ENCODE results near the gene GNG5. TPM values are rescaled to one million over a fixed set of nuclear protein-coding genes. Genes with fewer than 3 reads are reported as not detected.
"Not testable (repeated sequence)": the region's sequence is repeated elsewhere in the genome, so short reads cannot be mapped to it uniquely, and the experiment has no call there.

GNG5 gene
- total RNA-seq, 2 experiments from 2014 or later = 101 to 106 TPM

GRCh38 chr1:84509029-84509428 lies 2.6 kb upstream of the GNG5 start:
- no peak overlapping the region for H3K27ac Mint-ChIP-seq
- peaks cover 7% of the 10 kb centered on the region for H3K9me3 Mint-ChIP-seq
- peaks cover 24% of the 10 kb centered on the region for H3K36me3 Mint-ChIP-seq (ENCODE audit: low read depth)
- DNase-seq (no peak), ATAC-seq (no peak)
- no peak overlapping the region for H3K4me3 Mint-ChIP-seq
- H3K4me1 Mint-ChIP-seq (ENCODE audit: low read depth) = peaks cover 8% of the 10 kb centered on the region
- CTCF ChIA-PET = interaction anchor here (0.9 kb wide), 1 partner anchor 110 kb away, joined by 3 read pairs; no protein-coding TSS in a partner anchor
- no peaks in the 10 kb centered on the region for H3K27me3 Mint-ChIP-seq
- POLR2A ChIA-PET = interaction anchor here (0.6 kb wide), 1 partner anchor 220 kb away, joined by 3 read pairs; no protein-coding TSS in a partner anchor
- TF ChIP-seq CTCF (IDR thresholded peaks at IDR 0.05) = no peak
- intact Hi-C loops (cut with micrococcal nuclease) = loop anchor here (5.0 kb wide), 1 partner anchor 178 kb away; no protein-coding TSS in a partner anchor

- Mint-ChIP-seq H3K27ac (no peak overlapping the region), H3K9me3 (peaks cover 7% of the 10 kb centered on the region), H3K27me3 (no peaks in the 10 kb centered on the region), H3K4me1 (ENCODE audit: low read depth) (peaks cover 13% of the 10 kb centered on the region), H3K4me3 (peak overlapping the region; percentile 2), H3K36me3 (ENCODE audit: low read depth) (peaks cover 25% of the 10 kb centered on the region)
- no peak for ATAC-seq
- POLR2A ChIA-PET = interaction anchor here (0.6 kb wide), 1 partner anchor 220 kb away, joined by 3 read pairs; no protein-coding TSS in a partner anchor
- TF ChIP-seq CTCF (IDR thresholded peaks at IDR 0.05) = no peak
- intact Hi-C loops (cut with micrococcal nuclease) = loop anchor here (5.0 kb wide), 1 partner anchor 179 kb away; no protein-coding TSS in a partner anchor
- CTCF ChIA-PET = interaction anchor here (0.9 kb wide), 1 partner anchor 111 kb away, joined by 3 read pairs; no protein-coding TSS in a partner anchor
- no peak for DNase-seq
Observed at GRCh38 chr1:84508510-84508909, 2.1 kb upstream of the GNG5 start.

- CTCF ChIA-PET, H3K9me3 Mint-ChIP-seq, POLR2A ChIA-PET, H3K27ac Mint-ChIP-seq, ATAC-seq, DNase-seq, H3K4me3 Mint-ChIP-seq, H3K27me3 Mint-ChIP-seq: not testable (repeated sequence)
- H3K36me3 Mint-ChIP-seq (ENCODE audit: low read depth) = peaks cover 28% of the 10 kb centered on the region
- peaks cover 20% of the 10 kb centered on the region for H3K4me1 Mint-ChIP-seq (ENCODE audit: low read depth)
- intact Hi-C loops (cut with micrococcal nuclease) = loop anchor here (5.0 kb wide), 1 partner anchor 179 kb away; no protein-coding TSS in a partner anchor
Observed at GRCh38 chr1:84507887-84508286, 1.5 kb upstream of the GNG5 start.

GRCh38 chr1:84506729-84507453 lies 510 bp upstream of the GNG5 start:
- CTCF ChIA-PET = interaction anchor here (0.7 to 2.3 kb wide), 12 partner anchors 23 to 438 kb away, joined by 3 to 12 read pairs (median 3); partner anchors contain the start of gene CTBS
- peaks cover 7% of the 10 kb centered on the region for H3K9me3 Mint-ChIP-seq

More at GRCh38 chr1:84506729-84507453, 510 bp upstream of the GNG5 start:
- POLR2A ChIA-PET = interaction anchor here (0.5 to 4.8 kb wide), 12 partner anchors 9 to 363 kb away, joined by 3 to 45 read pairs (median 3); partner anchors contain the start of genes CTBS, PRKACB and RPF1
- Mint-ChIP-seq H3K36me3 (ENCODE audit: low read depth) (peaks cover 30% of the 10 kb centered on the region), H3K4me1 (ENCODE audit: low read depth) (peaks cover 20% of the 10 kb centered on the region), H3K27ac (peak overlapping the region; percentile 98), H3K27me3 (no peaks in the 10 kb centered on the region), H3K4me3 (peak overlapping the region; percentile 99)
- ATAC-seq (no peak), DNase-seq (no peak)
- no peak for TF ChIP-seq CTCF (IDR thresholded peaks at IDR 0.05)
- intact Hi-C loops (cut with micrococcal nuclease) = loop anchor here (5.0 kb wide), 1 partner anchor 180 kb away; no protein-coding TSS in a partner anchor
